ENCODE data around the gene PIAS1.

PIAS1 gene

GRCh38 chr15:68183616-68184315 is 129.7 kb downstream of the PIAS1 start:
- H3K36me3 ChIP-seq (ENCODE audit: insufficient read depth, low read length) = peaks cover 13% of the 10 kb centered on the region
- H3K9me3 ChIP-seq (ENCODE audit: control insufficient read depth, insufficient read depth, low read length) = no peaks in the 10 kb centered on the region
- H3K4me1 ChIP-seq (ENCODE audit: insufficient read depth, low read length) = no peaks in the 10 kb centered on the region
- no peak overlapping the region for H3K9ac ChIP-seq (ENCODE audit: low read depth, low read length)

- H3K36me3 ChIP-seq (ENCODE audit: insufficient read depth, low read length) = peaks cover 13% of the 10 kb centered on the region
- H3K9me3 ChIP-seq (ENCODE audit: control insufficient read depth, insufficient read depth, low read length) = no peaks in the 10 kb centered on the region
- no peaks in the 10 kb centered on the region for H3K4me1 ChIP-seq (ENCODE audit: insufficient read depth, low read length)
- H3K9ac ChIP-seq (ENCODE audit: low read depth, low read length) = no peak overlapping the region
Measured at GRCh38 chr15:68184616-68185480, 130.7 kb downstream of the PIAS1 start.

- peaks cover 7% of the 10 kb centered on the region; the same call in 1 of the 2 replicates for H3K4me1 ChIP-seq (ENCODE audit: insufficient read depth, low read length)
- no peak overlapping the region for H3K9ac ChIP-seq (ENCODE audit: low read depth, low read length)
- H3K9me3 ChIP-seq (ENCODE audit: control insufficient read depth, insufficient read depth, low read length) = no peaks in the 10 kb centered on the region
- H3K36me3 ChIP-seq (ENCODE audit: insufficient read depth, low read length) = peaks cover 13% of the 10 kb centered on the region
Measured at GRCh38 chr15:68186671-68187397, 132.7 kb downstream of the PIAS1 start.

GRCh38 chr15:68187559-68187958 is 133.4 kb downstream of the PIAS1 start:
- peaks cover 13% of the 10 kb centered on the region for H3K36me3 ChIP-seq (ENCODE audit: insufficient read depth, low read length)
- no peak overlapping the region for H3K9ac ChIP-seq (ENCODE audit: low read depth, low read length)
- H3K9me3 ChIP-seq (ENCODE audit: control insufficient read depth, insufficient read depth, low read length) = no peaks in the 10 kb centered on the region
- H3K4me1 ChIP-seq (ENCODE audit: insufficient read depth, low read length) = peaks cover 8% of the 10 kb centered on the region; the same call in 1 of the 2 replicates

GRCh38 chr15:68188647-68189046 is 134.5 kb downstream of the PIAS1 start:
- Histone ChIP-seq H3K4me1 (ENCODE audit: insufficient read depth, low read length) (peaks cover 8% of the 10 kb centered on the region; the same call in 1 of the 2 replicates), H3K9ac (ENCODE audit: low read depth, low read length) (no peak overlapping the region), H3K36me3 (ENCODE audit: insufficient read depth, low read length) (peaks cover 13% of the 10 kb centered on the region), H3K9me3 (ENCODE audit: control insufficient read depth, insufficient read depth, low read length) (no peaks in the 10 kb centered on the region)

GRCh38 chr15:68190048-68190447 is 135.9 kb downstream of the PIAS1 start:
- H3K36me3 ChIP-seq (ENCODE audit: insufficient read depth, low read length) = peaks cover 9% of the 10 kb centered on the region
- no peaks in the 10 kb centered on the region for H3K9me3 ChIP-seq (ENCODE audit: control insufficient read depth, insufficient read depth, low read length)
- H3K4me1 ChIP-seq (ENCODE audit: insufficient read depth, low read length) = peaks cover 8% of the 10 kb centered on the region; the same call in 1 of the 2 replicates
- no peak overlapping the region for H3K9ac ChIP-seq (ENCODE audit: low read depth, low read length)

GRCh38 chr15:68191555-68191954 is 137.4 kb downstream of the PIAS1 start:
- Histone ChIP-seq H3K36me3 (ENCODE audit: insufficient read depth, low read length) (peaks cover 7% of the 10 kb centered on the region), H3K9ac (ENCODE audit: low read depth, low read length) (no peak overlapping the region), H3K4me1 (ENCODE audit: insufficient read depth, low read length) (peaks cover 8% of the 10 kb centered on the region; the same call in 1 of the 2 replicates), H3K9me3 (ENCODE audit: control insufficient read depth, insufficient read depth, low read length) (no peaks in the 10 kb centered on the region)

DNA sequence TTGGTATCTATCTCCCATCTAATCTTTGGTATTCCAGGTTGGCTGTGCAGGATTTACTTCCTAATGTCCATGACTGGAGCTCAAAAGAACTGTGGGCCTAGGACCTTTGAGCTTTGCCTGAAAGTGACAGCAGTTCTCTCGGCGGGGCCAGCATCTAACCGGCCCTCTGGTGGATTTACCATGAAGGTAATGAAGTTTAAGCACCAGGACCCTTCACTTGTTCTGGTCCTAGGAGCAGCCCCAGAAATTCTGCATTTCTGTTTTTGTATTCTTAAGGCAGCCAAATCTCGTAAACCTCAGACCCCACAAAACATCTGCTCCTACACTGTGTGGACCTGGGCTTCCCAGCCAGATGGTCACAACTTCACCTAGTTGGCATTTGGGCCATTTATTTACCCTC is 138.0 kb downstream of the PIAS1 start:
- peaks cover 4% of the 10 kb centered on the region; the same call in 1 of the 2 replicates for H3K36me3 ChIP-seq (ENCODE audit: insufficient read depth, low read length)
- peaks cover 8% of the 10 kb centered on the region; the same call in 1 of the 2 replicates for H3K4me1 ChIP-seq (ENCODE audit: insufficient read depth, low read length)
- H3K9ac ChIP-seq (ENCODE audit: low read depth, low read length) = no peak overlapping the region
- no peaks in the 10 kb centered on the region for H3K9me3 ChIP-seq (ENCODE audit: control insufficient read depth, insufficient read depth, low read length)

GRCh38 chr15:68192804-68193486 is 138.8 kb downstream of the PIAS1 start:
- no peaks in the 10 kb centered on the region for H3K9me3 ChIP-seq (ENCODE audit: control insufficient read depth, insufficient read depth, low read length)
- peaks cover 8% of the 10 kb centered on the region; the same call in 1 of the 2 replicates for H3K4me1 ChIP-seq (ENCODE audit: insufficient read depth, low read length)
- no peak overlapping the region for H3K9ac ChIP-seq (ENCODE audit: low read depth, low read length)
- peaks cover 4% of the 10 kb centered on the region; the same call in 1 of the 2 replicates for H3K36me3 ChIP-seq (ENCODE audit: insufficient read depth, low read length)

DNA sequence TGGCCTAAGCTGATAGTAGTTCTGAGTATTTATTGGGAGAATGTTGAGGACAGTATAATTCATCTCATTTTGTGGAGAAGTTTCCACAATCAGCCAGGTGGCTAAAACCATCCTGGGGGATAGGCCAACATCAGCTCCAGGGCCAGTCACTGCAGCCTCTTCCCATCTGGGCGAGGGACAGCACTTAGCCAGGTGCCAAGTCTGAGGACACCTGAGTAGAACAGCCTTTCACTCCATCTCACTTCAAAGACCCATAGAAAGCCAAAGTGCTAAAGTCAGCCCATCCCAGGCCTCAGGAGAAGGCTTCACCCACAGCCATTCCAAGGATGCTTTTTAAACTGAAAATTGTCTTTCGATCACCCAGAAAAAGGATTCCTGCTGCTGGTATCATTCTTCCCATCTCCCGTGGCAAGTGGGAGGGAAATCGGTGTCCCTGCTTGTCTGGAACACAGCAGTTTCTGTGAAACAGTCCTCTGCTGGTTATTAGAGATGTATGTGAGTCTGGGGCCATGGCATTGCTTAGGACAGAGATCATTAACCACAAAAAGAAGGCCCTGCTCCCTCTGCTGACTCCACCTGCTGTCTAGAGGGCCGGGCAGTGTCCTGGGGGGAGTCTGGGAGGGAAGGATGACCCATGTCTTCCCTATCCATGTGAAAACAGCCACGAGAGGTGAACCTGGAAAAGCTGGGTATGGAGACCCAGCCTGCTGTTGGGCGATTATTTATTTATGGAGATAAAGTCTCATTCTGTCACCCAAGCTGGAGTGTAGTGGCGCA is 141.4 kb downstream of the PIAS1 start:
- Histone ChIP-seq H3K9ac (ENCODE audit: low read depth, low read length) (no peak overlapping the region), H3K9me3 (ENCODE audit: control insufficient read depth, insufficient read depth, low read length) (no peaks in the 10 kb centered on the region), H3K4me1 (ENCODE audit: insufficient read depth, low read length) (peaks cover 8% of the 10 kb centered on the region), H3K36me3 (ENCODE audit: insufficient read depth, low read length) (no peaks in the 10 kb centered on the region)

- H3K9me3 ChIP-seq (ENCODE audit: control insufficient read depth, insufficient read depth, low read length) = no peaks in the 10 kb centered on the region
- H3K9ac ChIP-seq (ENCODE audit: low read depth, low read length) = no peak overlapping the region
- H3K36me3 ChIP-seq (ENCODE audit: insufficient read depth, low read length) = no peaks in the 10 kb centered on the region
Measured at GRCh38 chr15:68196445-68197169, 142.5 kb downstream of the PIAS1 start.

GRCh38 chr15:68197170-68197492 is 143.0 kb downstream of the PIAS1 start:
- H3K9me3 ChIP-seq (ENCODE audit: control insufficient read depth, insufficient read depth, low read length) = no peaks in the 10 kb centered on the region
- no peaks in the 10 kb centered on the region for H3K36me3 ChIP-seq (ENCODE audit: insufficient read depth, low read length)
- H3K9ac ChIP-seq (ENCODE audit: low read depth, low read length) = no peak overlapping the region
- peaks cover 11% of the 10 kb centered on the region for H3K4me1 ChIP-seq (ENCODE audit: insufficient read depth, low read length)

More at GRCh38 chr15:68196445-68197169, 142.5 kb downstream of the PIAS1 start:
- H3K4me1 ChIP-seq (ENCODE audit: insufficient read depth, low read length) = peaks cover 8% of the 10 kb centered on the region; the same call in 1 of the 2 replicates
